ENCODE results near the gene YES1. TPM values are rescaled to one million over a fixed set of nuclear protein-coding genes. Genes with fewer than 3 reads are reported as not detected.
A peak's percentile ranks its signal among the peaks of the same experiment; 100 is the strongest.

YES1 gene
- total RNA-seq, result 175 and 180 TPM in 2 replicates

DNA sequence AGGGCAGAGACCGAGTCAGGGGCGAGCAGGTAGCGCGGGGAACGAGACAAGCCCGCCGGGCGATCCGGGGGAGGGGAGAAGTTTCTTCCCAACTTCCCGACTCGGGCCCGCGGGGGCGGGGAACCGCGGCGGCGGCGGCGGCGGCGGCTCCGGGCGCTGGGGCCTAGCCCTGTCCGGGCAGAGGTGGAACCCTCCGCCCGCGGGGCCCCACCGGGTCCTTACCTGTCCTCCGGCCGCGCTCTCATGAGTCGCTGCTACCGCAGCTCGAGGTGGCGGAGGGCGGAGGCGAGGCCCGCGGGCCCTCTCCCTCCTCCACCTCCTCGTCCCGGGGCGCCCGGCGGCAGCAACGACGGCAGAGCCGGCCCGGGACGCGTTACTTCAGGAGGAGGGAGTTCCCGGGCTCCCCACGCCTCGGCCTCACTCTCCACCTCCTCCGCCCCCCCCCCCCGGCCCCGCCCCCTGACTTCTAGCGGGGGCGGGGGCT lies at the start of gene YES1:
TSS of gene YES1 (minus strand) at position 351 of the 484 bp plus-strand sequence. CDS start 55,415 bp downstream, outside the sequence.
- no peak for DNase-seq (ENCODE audit: extremely low read depth, low read depth, low spot score)

DNA sequence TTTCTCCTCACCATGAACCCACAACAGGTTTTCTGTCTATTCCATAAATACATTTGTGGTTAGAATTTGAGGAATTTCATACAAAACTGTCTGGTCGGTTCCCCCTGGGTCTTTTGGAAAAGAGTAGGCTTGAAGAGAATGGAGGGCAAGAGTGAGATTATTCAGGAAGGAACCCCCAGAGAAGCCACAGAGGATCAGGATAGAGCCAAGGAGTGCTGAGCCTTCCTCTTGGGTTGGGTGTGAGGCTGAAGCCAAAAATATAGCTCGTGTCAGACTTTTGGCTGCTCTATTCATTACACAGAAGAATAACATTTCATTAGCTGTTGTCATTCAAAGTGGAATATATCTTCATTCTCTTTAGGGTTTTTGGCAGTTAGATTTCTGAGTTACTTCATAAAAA lies 45.9 kb upstream of the YES1 start:
- DNase-seq (ENCODE audit: extremely low read depth, low read depth, low spot score), result no peak

DNA sequence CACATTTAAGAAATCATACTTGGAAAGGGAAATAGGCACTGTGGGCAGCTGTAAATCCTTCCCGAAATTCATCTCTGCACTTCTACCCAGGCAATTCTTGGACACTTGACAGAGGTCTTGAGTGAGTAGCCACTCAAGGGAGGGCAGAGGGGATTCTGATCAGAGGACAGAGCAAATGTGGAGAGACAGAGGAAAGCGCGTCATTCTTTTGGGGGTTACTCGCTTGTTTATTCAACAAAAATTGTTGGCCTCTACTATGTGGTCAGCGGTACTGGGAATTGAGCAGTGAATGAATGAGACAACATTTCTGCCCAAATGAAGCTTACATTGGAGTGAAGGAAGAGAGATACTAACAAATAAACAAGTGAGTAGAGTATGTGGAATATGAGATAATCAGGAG lies 41.4 kb upstream of the YES1 start:
- no peak for DNase-seq (ENCODE audit: extremely low read depth, low read depth, low spot score)

DNA sequence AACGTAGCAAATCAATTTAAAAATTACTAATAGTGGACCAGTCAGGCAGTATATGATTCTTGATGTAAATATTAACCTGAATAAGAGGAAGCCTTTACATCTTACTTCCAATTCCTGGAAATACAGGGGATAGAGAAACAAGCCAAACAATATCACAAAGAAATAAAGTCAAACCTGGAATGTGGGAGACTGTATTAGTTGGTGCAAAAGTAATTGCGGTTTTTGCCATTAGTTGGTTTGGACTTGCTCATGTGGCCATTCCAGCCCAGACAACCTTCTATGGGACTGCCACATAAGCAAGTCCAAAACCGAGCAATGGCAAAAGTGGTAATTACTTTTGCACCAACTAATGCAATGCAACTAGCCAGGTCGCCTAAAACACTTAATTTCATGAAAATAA lies 38.9 kb upstream of the YES1 start:
- DNase-seq (ENCODE audit: extremely low read depth, low read depth, low spot score), result no peak

DNA sequence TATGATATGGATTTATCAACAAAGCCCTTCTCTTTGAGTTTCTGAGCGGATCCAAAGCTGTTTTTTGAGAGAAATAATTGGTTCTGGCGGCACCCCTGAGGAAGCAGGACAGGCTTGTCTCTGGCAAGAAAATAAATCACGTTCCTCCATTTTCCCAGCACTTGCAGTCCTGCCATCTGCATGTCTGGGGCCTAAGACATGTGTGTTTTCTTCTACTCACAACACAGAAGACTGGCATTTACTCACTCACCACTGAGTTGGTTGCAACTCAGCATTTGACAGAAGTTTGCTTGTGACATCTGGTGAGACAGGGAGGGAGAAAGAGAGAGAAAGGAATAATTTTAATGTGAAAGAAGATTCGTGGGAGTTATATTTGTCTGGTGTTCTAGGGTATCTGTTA lies 37.0 kb upstream of the YES1 start:
- DNase-seq (ENCODE audit: extremely low read depth, low read depth, low spot score), result no peak

DNA sequence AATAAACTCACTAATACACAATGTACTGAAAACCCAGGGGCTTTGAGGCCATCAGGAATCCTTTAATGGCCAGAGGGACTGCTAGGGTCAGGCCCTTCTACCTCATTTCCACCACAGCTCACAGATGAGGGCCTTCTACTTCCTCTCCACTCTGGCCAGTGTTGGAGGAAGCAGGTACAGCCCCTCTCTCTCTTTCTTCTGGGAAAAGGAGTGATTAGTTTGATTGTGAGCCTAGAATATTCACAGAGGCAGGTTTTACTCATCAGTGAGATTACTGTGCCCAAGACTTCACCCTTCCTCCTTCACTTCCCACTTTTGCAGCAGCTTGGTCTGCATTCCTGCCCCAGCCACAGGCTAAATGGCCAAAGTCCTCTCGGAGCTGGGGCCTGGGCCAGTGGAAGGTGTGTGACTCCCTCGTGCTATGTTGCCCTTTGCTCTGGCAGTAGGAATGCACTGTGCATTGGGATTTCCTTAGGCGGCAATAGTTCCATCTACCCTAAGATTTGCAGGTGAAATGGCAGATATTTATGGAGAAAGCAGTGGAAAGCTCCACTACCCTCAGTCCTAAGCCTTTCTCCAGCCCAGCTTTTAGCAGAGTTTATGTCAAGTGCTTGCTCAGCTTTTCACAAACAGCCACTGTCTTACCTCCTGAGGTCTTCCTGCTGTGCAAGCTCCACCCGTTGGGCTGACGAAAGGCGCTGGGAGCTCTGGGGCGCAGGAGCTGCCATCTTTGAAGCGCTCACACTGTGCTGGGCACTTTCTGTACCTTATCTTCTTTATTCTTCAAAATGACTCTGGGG lies 36.2 kb upstream of the YES1 start:
- no peak for DNase-seq (ENCODE audit: extremely low read depth, low read depth, low spot score)

DNA sequence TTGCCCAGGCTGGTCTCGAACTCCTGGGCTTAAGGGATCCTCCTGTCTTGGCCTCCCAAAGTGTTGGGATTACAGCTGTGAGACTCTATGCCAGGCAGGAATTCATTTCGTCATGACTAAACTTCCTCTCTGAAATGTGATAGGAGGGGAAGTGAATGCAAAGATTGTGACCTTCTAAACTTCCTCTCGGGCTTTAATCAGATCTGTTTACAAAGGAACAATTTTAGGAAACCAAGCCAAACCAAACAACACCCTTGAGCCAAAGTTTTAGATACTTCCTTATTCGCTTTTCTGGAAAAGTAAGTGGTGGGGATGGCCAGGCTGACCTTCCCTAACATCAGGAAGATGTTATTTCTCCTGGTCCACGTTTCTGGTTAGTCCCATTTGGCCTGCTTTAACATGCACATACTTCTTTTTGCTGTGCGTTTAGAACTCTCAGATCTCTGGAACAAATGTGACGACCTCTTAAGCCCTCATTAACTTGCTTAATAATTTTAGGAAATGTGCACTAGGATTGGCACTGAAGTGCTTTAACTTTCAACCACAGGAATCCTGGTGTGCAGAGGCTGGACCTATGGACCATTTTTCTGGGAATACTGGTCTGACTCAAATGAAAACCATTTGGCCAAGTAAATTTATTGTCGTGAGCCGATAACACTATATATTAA lies 33.2 kb upstream of the YES1 start:
- DNase-seq (ENCODE audit: extremely low read depth, low read depth, low spot score), result peak; percentile 96

DNA sequence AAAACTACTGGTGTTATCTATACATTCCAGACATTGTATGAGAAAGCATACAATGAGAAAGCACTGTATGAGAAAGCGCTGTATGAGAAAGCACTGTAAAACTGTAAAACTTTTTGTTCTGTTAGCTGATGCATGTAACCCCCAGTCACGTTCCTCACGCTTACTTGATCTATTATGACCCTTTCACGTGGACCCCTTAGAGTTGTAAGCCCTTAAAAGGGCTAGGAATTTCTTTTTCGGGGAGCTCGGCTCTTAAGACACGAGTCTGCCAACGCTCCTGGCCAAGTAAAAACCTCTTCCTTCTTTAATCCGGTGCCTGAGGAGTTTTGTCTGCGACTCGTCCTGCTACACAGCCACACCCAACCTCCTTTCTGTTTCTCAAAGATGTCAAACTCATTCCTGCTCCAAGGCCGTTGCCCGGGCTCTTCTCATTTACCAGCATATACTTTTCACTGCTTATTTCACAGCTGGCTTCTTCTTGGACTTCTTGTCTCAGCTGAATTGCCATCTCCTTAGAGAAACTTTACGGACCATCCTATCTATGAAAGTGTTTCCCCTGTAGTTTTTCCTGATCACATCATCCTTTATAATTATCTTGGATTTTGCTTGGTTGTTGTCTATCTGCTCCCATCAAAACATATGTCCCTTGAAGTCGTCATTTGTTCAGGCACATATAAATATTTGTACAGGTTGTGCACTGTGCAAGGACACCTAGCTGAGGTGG lies 29.8 kb upstream of the YES1 start:
- no peak for DNase-seq (ENCODE audit: extremely low read depth, low read depth, low spot score)

DNA sequence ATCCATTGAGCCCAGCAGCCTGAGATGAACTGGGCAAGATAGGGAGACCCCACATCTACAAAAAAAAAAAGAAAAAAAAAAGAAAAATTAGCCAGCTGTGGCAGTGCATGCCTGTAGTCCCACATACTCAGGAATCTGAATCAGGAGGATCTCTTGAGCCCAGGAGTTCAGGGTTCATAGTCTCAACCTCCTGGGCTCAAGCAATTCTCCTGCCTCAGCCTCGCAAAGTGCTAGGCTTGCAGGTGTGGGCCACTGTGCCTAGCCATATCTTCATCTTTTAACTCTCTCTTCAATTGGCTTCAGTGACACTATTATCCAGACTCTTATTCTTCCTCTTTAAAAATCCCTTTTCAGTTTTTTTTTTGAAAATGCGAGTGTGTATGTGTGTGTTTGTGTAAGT lies 28.5 kb upstream of the YES1 start:
- DNase-seq (ENCODE audit: extremely low read depth, low read depth, low spot score), result no peak

DNA sequence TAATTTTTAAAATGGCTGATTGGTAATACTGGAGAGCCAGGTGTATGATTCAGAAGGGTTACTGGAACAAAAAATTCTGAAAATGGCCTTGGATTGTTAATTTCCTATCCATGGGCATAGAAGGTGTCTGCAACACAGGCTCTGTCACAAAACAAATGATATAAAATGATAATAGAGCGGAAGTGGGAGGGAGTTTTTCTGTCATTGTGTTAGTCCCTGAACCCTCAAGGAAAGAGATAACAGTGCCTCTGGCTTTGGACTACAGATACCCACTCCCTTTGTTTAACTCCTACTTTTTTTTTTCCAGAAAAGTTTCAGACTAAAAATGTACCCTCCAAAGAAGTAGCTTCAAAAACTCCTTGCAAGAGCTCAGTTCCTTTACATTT lies 28.0 kb upstream of the YES1 start:
- no peak for DNase-seq (ENCODE audit: extremely low read depth, low read depth, low spot score)

DNA sequence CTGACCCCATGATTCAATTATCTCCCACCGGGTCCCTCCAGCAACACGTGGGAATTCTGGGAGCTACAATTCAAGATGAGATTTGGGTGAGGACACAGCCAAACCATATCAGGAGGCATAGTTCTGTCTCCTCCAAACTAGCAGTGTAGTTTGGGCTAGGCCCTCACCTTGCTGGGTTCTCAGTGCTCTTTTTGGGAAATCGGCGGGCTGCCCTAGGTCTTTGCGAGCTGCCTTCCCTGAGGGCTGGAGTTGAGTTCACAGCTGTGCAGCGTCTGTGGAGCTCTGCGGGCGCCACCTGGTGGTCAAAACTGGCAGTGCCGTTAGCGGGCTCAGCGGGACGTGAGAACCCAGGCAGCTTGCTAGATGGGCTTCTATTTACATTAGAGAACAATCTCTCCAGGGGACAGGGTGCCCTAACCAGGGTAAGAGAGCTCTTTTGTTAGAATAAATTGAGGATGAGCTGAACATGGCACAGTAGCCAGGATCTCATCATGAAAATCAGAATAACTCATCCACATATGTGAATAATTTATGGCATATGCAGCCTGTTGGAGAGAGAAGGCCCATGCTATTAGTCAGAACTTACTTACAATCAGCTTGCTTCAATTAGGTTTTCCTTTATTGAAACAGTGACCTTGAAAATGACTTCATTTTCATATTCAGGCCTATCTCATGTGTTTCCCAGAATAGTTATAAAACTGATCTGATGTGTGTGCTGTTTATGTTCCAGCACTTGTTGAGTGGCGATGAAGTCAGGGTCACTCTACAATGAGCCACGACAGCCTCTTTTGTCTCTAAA lies 27.4 kb upstream of the YES1 start:
- DNase-seq (ENCODE audit: extremely low read depth, low read depth, low spot score), result no peak

DNA sequence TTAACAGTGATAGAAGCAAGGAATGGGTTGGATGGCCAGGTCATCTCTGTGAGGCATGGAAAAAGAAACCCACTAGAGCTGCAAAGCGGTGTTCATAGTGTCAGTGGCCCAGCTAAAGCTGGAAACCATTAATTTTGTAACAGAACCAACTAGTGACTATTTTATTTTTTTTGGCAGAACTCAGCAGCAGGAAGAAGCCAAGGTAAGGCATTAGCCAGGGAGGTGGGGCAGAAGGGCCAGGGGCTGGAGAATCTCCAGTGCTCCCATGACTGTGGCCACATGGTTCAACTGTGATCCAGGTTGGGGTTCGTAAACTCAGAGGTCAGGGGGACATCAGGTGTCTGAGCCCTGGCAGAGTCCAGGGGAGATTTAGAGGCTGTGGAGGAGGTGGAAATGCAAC lies 25.9 kb upstream of the YES1 start:
- DNase-seq (ENCODE audit: extremely low read depth, low read depth, low spot score), result no peak

DNA sequence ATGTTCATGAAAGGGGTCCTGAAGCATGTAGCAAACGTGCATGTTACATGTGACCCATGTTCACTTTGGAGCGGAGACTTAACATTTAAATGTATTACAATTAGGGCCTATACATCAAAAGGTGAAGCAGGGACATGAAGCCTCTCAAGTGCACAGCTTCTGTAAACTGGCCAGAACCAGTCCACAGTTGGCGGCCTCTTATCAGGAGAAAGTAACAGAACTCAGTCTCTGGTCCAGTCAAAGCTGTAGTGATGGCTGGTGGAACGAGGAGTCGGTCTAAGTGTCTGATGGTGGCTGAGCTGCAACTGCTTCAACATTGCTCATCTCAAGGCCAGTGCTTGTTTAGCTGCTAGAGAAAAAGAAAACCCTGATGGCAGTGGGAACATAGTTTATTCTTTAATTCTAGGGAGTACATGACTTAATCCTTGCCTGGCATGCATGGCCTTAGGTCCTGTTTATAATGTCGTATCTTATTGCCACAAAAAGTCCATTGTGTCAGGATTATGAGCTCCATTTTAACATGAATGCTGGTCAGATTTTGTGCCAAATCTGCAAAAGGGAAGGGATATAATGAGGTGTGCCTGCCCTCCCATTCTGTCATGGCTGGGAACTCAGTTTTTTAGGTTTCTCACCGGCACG lies 22.2 kb upstream of the YES1 start:
- no peak for DNase-seq (ENCODE audit: extremely low read depth, low read depth, low spot score)

DNA sequence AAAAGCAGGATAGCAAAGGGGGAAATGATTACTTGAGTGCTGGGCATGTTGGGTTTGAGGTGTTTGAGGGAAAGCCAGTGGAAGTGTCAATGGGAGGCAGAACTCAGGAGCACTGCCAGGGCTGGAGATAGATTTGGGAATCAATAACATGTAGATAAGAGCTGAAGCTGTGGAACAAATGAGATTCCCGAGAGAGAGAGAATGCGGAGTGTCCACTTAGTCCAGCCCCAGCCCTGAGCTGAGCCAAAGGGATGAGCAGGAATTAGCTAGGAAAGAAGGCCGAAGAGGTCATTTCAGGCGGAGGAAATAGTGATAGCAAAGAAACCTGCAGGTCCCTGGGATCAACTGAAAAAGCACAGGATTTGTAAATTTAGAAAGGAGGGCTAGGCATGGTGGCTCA lies 21.2 kb upstream of the YES1 start:
- no peak for DNase-seq (ENCODE audit: extremely low read depth, low read depth, low spot score)

DNA sequence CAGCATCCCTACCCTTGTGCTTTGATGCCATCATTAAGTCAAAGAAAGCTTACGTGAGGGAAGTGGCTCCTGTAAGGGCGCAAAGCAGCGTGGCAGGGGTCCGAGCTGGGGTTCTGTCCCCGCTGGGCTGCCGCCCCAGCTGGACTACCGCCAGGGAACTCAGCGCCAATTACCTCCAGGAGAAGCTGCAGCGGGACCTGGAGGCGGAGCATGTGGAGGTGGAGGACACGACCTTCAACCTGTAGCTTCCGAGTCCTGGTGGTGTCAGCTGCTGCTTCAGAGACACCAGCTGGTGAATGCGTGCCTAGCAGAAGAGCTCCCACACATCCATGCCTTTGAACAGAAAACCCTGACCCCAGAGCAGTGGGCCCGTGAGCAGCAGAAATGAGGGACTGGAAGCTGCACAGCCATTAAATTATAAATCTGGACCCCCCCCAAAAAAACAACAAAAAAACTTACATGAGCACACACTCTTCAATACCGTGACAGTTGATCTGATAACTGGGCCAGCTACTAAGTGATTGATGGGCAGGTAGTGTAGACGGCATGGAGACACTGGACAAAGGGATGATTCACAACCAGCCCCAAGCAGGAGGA lies 20.1 kb upstream of the YES1 start:
- DNase-seq (ENCODE audit: extremely low read depth, low read depth, low spot score), result no peak

DNA sequence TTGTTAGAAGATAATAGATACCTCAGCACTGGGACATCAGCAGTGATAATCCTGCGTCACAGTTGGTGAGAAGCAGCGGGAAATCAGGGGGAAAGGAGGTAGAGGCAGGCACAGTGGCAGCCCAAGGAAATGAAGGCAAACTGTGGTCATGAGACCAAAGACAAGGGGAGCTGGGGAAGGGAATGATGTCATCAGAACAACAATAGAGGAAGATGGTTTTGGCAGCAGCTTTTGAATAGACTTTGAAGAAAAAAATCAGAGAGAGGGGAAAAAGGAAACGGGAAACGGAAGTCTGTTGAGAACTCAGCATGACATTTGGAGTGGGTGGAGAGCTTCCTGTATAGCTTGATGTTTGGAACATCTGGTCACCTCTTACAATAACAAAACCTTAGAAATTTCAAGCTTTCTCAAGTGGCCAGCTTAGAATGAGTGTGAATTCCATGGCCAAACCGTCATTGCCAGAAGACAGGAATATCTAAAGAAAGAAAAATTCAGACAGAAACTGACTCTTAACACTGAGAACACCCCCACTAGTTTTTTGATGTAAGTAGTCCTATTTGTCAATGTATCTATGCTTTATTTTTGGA lies 18.4 kb upstream of the YES1 start:
- no peak for DNase-seq (ENCODE audit: extremely low read depth, low read depth, low spot score)

DNA sequence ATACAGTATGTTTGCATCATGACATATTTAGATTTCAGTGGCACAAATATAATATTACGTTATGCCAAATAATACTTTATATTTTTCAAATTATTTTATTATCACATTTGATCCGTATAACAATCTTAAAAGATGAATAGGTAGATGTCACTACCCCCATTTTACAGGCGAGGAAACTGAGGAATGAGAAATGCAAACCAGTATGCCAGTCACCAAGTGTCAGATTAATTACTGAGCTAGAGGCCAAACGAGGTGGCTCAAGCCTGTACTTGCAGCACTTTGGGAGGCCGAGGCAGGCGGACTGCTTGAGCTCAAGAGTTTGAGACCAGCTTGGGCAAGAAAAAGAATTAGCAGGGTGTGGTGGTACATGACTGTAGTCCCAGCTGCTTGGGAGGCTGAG lies 17.4 kb upstream of the YES1 start:
- DNase-seq (ENCODE audit: extremely low read depth, low read depth, low spot score), result no peak

DNA sequence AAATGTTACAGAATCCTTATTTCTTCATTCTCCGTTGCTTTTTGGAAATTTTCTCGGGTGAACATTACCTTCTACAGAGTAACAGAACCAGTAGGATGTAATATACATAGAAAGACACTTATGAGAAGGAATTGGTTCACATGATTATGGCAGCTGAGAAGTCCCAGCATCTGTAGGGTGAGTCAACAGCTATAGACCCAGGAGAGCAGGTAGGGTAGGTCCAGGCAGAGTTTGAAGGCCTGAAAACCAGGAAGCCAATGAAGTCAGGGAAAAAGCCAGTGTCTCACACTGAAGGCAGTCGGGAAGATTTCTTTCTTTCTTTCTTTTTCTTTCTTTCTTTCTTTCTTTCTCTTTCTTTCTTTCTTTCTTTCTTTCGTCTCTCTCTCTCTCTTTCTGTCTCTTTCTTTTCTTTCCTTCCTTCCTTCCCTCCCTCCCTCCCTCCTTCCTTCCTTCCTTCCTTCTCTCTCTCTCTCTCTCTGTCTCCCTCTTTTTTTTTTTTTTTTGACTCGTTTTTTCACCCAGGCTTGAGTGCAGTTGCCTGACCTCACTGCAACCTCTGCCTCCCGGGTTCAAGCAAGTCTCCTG lies 15.1 kb upstream of the YES1 start:
- DNase-seq (ENCODE audit: extremely low read depth, low read depth, low spot score), result no peak

DNA sequence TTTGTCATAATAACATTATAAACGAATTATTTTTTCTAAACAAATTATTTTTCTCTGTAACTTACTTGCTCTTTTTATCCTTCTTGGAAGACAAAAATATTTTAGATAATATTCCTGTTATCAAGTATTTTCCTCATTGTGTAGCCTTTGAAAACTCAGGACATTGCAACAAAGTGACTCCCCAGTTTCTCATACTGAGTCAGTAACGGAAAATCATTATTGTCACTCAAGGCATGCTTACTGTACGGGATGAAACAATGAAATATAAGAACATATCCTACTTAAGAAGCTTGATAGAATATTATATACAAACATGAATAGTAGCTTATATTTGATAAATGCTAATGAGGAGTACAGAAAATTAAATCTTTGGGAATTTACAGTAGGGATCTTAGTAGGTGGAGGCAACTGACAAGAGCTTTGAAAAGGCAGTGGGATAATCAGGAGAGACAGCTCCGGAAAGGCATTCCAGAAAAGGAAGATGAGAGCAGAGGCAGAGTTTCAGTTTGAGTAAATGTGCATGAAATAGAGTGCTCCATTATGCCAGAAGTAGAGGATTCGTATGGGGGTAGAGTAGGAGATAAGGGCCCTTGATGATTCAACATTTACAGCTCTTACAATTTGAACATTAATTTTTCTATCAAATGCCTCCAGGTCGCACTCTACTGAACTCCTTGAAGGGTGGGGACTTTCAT lies 14.0 kb upstream of the YES1 start:
- no peak for DNase-seq (ENCODE audit: extremely low read depth, low read depth, low spot score)

Measured in glomerular endothelial cell (primary cell).